CD8-positive, alpha-beta memory T cell (primary cell): ENCODE data around the gene PITRM1. TPM values are rescaled to one million over a fixed set of nuclear protein-coding genes. Genes with fewer than 3 reads are reported as not detected.

Experiments used
- CTCF ChIA-PET: fragments of 350-600 bp; sonication (Branson Sonifier 250); formaldehyde crosslinking; loops from one replicate; lab custom pipeline; 2021; ENCODE audit warnings: antibody characterized with exemption; lab: Charles Lee
- POLR2A ChIA-PET: fragments of 350-600 bp; sonication (Branson Sonifier 250); formaldehyde crosslinking; loops from one replicate; lab custom pipeline; 2021; ENCODE audit warnings: antibody characterized with exemption; lab: Charles Lee
- DNase-seq, 5 donors: peaks; one replicate each; pipeline versions ENCODE4 v3.0.0 to v3.0.0-alpha.2; 2020 to 2022; ENCODE audit warnings: mixed read lengths in 1 of 5
- H3K27ac ChIP-seq: one replicate; pipeline ENCODE4 v1.7.0; 2013; ENCODE audit warnings: low read depth, mild to moderate bottlenecking, low read length, moderate library complexity
- H3K27me3 ChIP-seq: 2 replicates; pipeline ENCODE4 v1.7.0; 2013; ENCODE audit warnings: low read length, mild to moderate bottlenecking; ENCODE audit not compliant: insufficient read depth, poor library complexity, severe bottlenecking
- H3K36me3 ChIP-seq: 2 replicates; pipeline ENCODE4 v1.7.0; 2013; ENCODE audit warnings: mild to moderate bottlenecking, low read length, moderate library complexity; ENCODE audit not compliant: insufficient read depth
- H3K4me1 ChIP-seq: 2 replicates; pipeline ENCODE4 v1.7.0; 2013; ENCODE audit warnings: mild to moderate bottlenecking, low read length, moderate library complexity; ENCODE audit not compliant: insufficient read depth
- H3K4me3 ChIP-seq: 2 replicates; pipeline ENCODE4 v1.7.0; 2013; ENCODE audit warnings: mild to moderate bottlenecking, low read length
- H3K9me3 ChIP-seq: 2 replicates; pipeline ENCODE4 v1.7.0; 2013; ENCODE audit warnings: mild to moderate bottlenecking, low read length
- H3K27ac Mint-ChIP-seq, 8 donors: one replicate each; pipeline ENCODE4 v1.8.0; 2020 to 2021; ENCODE audit warnings: mixed read lengths in 8 of 8, mild to moderate bottlenecking in 6 of 8, inconsistent platforms in 3 of 8, moderate library complexity in 3 of 8
- H3K27me3 Mint-ChIP-seq, 2 donors: one replicate each; pipeline ENCODE4 v1.8.0; 2020 to 2021; ENCODE audit warnings: mixed read lengths in 2 of 2, mild to moderate bottlenecking in 1 of 2, moderate library complexity in 1 of 2
- H3K36me3 Mint-ChIP-seq, 3 donors: one replicate each; pipeline ENCODE4 v1.8.0; 2020 to 2021; ENCODE audit warnings: mixed read lengths in 3 of 3, inconsistent platforms in 1 of 3, mild to moderate bottlenecking in 1 of 3
- H3K4me1 Mint-ChIP-seq, 3 donors: one replicate each; pipeline ENCODE4 v1.8.0; 2020 to 2021; ENCODE audit warnings: mixed read lengths in 3 of 3, inconsistent platforms in 1 of 3, mild to moderate bottlenecking in 1 of 3
- H3K4me3 Mint-ChIP-seq, 7 donors: one replicate each; pipeline ENCODE4 v1.8.0; 2020 to 2021; ENCODE audit warnings: mixed read lengths in 7 of 7, mild to moderate bottlenecking in 6 of 7, moderate library complexity in 4 of 7, inconsistent platforms in 2 of 7
- H3K9me3 Mint-ChIP-seq, 5 donors: one replicate each; pipeline ENCODE4 v1.8.0; 2020 to 2022; ENCODE audit warnings: mixed read lengths in 5 of 5, mild to moderate bottlenecking in 3 of 5, moderate library complexity in 2 of 5, inconsistent platforms in 1 of 5
- polyA plus RNA-seq: library from polyadenylated mRNA; unstranded; fragments of 300-500 nt; fragmentation: Illumina TruSeq; gene quantifications from one replicate; pipeline ENCODE4 v1.2.3, GENCODE V29; 2021
- total RNA-seq, 2 experiments: library from RNA; stranded (reverse); gene quantifications; one replicate each; pipeline ENCODE4 v1.2.3, GENCODE V29; 2021

The PITRM1 gene
- total and polyA plus RNA-seq, 3 experiments from 2014 or later, result 49.1 to 132 (median 132) TPM

GRCh38 chr10:3203972-3204371 lies 31.4 kb upstream of the PITRM1 start:
- peak overlapping the region in 1 of 7 donors; percentile 12 for H3K4me3 Mint-ChIP-seq
- POLR2A ChIA-PET, result no interaction called here

GRCh38 chr10:3203016-3203811 lies 30.6 kb upstream of the PITRM1 start:
- POLR2A ChIA-PET, result no interaction called here
- Histone ChIP-seq H3K27ac (no peak overlapping the region), H3K36me3 (no peaks in the 10 kb centered on the region), H3K27me3 (peaks cover 21% of the 10 kb centered on the region), H3K4me1 (peaks cover 7% of the 10 kb centered on the region), H3K9me3 (no peaks in the 10 kb centered on the region), H3K4me3 (no peak overlapping the region)
- H3K36me3 Mint-ChIP-seq, result no peaks in the 10 kb centered on the region
- DNase-seq, result no peak
- CTCF ChIA-PET, result interaction anchor here (0.9 to 2.3 kb wide), 3 partner anchors 10 to 37 kb away, joined by 3 to 8 read pairs (median 3); no protein-coding TSS in a partner anchor
- peak overlapping the region in 1 of 8 donors; percentile 86 for H3K27ac Mint-ChIP-seq
- peak overlapping the region in 2 of 7 donors; percentile 8 to 12 for H3K4me3 Mint-ChIP-seq
- no peaks in the 10 kb centered on the region for H3K9me3 Mint-ChIP-seq
- peaks cover 6 to 34% (median 22%) of the 10 kb centered on the region in 3 donors for H3K4me1 Mint-ChIP-seq
- peaks cover 33 to 53% of the 10 kb centered on the region in 2 donors for H3K27me3 Mint-ChIP-seq

More at GRCh38 chr10:3203972-3204371, 31.4 kb upstream of the PITRM1 start:
- Histone ChIP-seq H3K36me3 (no peaks in the 10 kb centered on the region), H3K27me3 (peaks cover 13% of the 10 kb centered on the region), H3K4me3 (no peak overlapping the region), H3K9me3 (no peaks in the 10 kb centered on the region), H3K4me1 (no peaks in the 10 kb centered on the region), H3K27ac (no peak overlapping the region)
- CTCF ChIA-PET, result interaction anchor here (0.9 to 2.3 kb wide), 2 partner anchors 9 to 11 kb away, joined by 3 to 8 read pairs; no protein-coding TSS in a partner anchor
- no peaks in the 10 kb centered on the region for H3K36me3 Mint-ChIP-seq
- H3K9me3 Mint-ChIP-seq, result no peaks in the 10 kb centered on the region
- H3K27me3 Mint-ChIP-seq, result peaks cover 31 to 52% of the 10 kb centered on the region in 2 donors
- peaks cover 1 to 26% (median 15%) of the 10 kb centered on the region in 3 donors for H3K4me1 Mint-ChIP-seq
- H3K27ac Mint-ChIP-seq, result no peak overlapping the region
- no peak for DNase-seq

- Mint-ChIP-seq H3K27ac (peak overlapping the region in 1 of 8 donors; percentile 44), H3K4me1 (peaks cover 15 to 42% (median 31%) of the 10 kb centered on the region in 3 donors), H3K4me3 (no peak overlapping the region), H3K27me3 (peaks cover 30 to 39% of the 10 kb centered on the region in 2 donors), H3K36me3 (no peaks in the 10 kb centered on the region), H3K9me3 (no peaks in the 10 kb centered on the region)
- peaks cover 19% of the 10 kb centered on the region for H3K4me1 ChIP-seq
- DNase-seq, result no peak
- CTCF ChIA-PET, result no interaction called here
- no peak overlapping the region for H3K4me3 ChIP-seq
- POLR2A ChIA-PET, result no interaction called here
- no peak overlapping the region for H3K27ac ChIP-seq
- H3K27me3 ChIP-seq, result peaks cover 16% of the 10 kb centered on the region
- no peaks in the 10 kb centered on the region for H3K36me3 ChIP-seq
- H3K9me3 ChIP-seq, result no peaks in the 10 kb centered on the region
Measured at GRCh38 chr10:3201796-3202195, 29.2 kb upstream of the PITRM1 start.

GRCh38 chr10:3199488-3199887 lies 26.9 kb upstream of the PITRM1 start:
- H3K4me1 ChIP-seq, result peaks cover 19% of the 10 kb centered on the region
- peak overlapping the region in 2 of 8 donors; percentile 47 to 89 for H3K27ac Mint-ChIP-seq
- no peaks in the 10 kb centered on the region for H3K9me3 ChIP-seq
- DNase-seq, result peak in 1 of 5 donors; percentile 64
- H3K4me3 ChIP-seq, result no peak overlapping the region
- no peaks in the 10 kb centered on the region for H3K9me3 Mint-ChIP-seq
- H3K4me3 Mint-ChIP-seq, result peak overlapping the region in 1 of 7 donors; percentile 81
- ChIA-PET POLR2A (no interaction called here), CTCF (interaction anchor here (1.2 to 2.0 kb wide), 2 partner anchors 11 to 38 kb away, joined by 4 to 5 read pairs; no protein-coding TSS in a partner anchor)
- no peak overlapping the region for H3K27ac ChIP-seq
- no peaks in the 10 kb centered on the region for H3K36me3 Mint-ChIP-seq
- peaks cover 16% of the 10 kb centered on the region for H3K27me3 ChIP-seq
- no peaks in the 10 kb centered on the region for H3K36me3 ChIP-seq
- H3K4me1 Mint-ChIP-seq, result peaks cover 15 to 42% (median 31%) of the 10 kb centered on the region in 3 donors
- H3K27me3 Mint-ChIP-seq, result peaks cover 26 to 33% of the 10 kb centered on the region in 2 donors

- H3K9me3 Mint-ChIP-seq, result no peaks in the 10 kb centered on the region
- H3K4me3 Mint-ChIP-seq, result peak overlapping the region in 2 of 7 donors; percentile 63 to 81
- H3K4me1 Mint-ChIP-seq, result peaks cover 15 to 40% (median 28%) of the 10 kb centered on the region in 3 donors
- H3K27ac ChIP-seq, result no peak overlapping the region
- peaks cover 19% of the 10 kb centered on the region for H3K4me1 ChIP-seq
- ChIA-PET CTCF (interaction anchor here (1.2 to 2.2 kb wide), 5 partner anchors 8 to 1458 kb away, joined by 4 to 14 read pairs (median 7); no protein-coding TSS in a partner anchor), POLR2A (no interaction called here)
- DNase-seq, result no peak
- H3K4me3 ChIP-seq, result no peak overlapping the region
- H3K36me3 Mint-ChIP-seq, result no peaks in the 10 kb centered on the region
- H3K36me3 ChIP-seq, result no peaks in the 10 kb centered on the region
- no peaks in the 10 kb centered on the region for H3K9me3 ChIP-seq
- H3K27me3 ChIP-seq, result peaks cover 16% of the 10 kb centered on the region
- peak overlapping the region in 3 of 8 donors; percentile 32 to 89 (median 68) for H3K27ac Mint-ChIP-seq
- H3K27me3 Mint-ChIP-seq, result peaks cover 23 to 32% of the 10 kb centered on the region in 2 donors
Measured at GRCh38 chr10:3198900-3199299, 26.3 kb upstream of the PITRM1 start.

- Histone ChIP-seq H3K4me1 (peaks cover 19% of the 10 kb centered on the region), H3K27me3 (peaks cover 16% of the 10 kb centered on the region), H3K4me3 (peak overlapping the region; percentile 51), H3K36me3 (no peaks in the 10 kb centered on the region), H3K27ac (no peak overlapping the region), H3K9me3 (no peaks in the 10 kb centered on the region)
- Mint-ChIP-seq H3K27me3 (peaks cover 20 to 29% of the 10 kb centered on the region in 2 donors), H3K4me3 (peak overlapping the region; percentile 49 to 92 (median 81)), H3K36me3 (no peaks in the 10 kb centered on the region), H3K4me1 (peaks cover 15 to 34% (median 26%) of the 10 kb centered on the region in 3 donors), H3K9me3 (no peaks in the 10 kb centered on the region), H3K27ac (peak overlapping the region in 7 of 8 donors; percentile 14 to 96 (median 74))
- DNase-seq, result peak; percentile 8 to 90 (median 67)
- ChIA-PET CTCF (interaction anchor here (0.7 to 2.2 kb wide), 26 partner anchors 9 to 1618 kb away, joined by 3 to 14 read pairs (median 4); partner anchors contain the start of gene PITRM1), POLR2A (interaction anchor here (0.5 kb wide), 1 partner anchor 15 kb away, joined by 3 read pairs; no protein-coding TSS in a partner anchor)
Measured at GRCh38 chr10:3197348-3198003, 24.9 kb upstream of the PITRM1 start.

GRCh38 chr10:3196958-3197347 lies 24.4 kb upstream of the PITRM1 start:
- Histone ChIP-seq H3K9me3 (no peaks in the 10 kb centered on the region), H3K4me1 (peaks cover 19% of the 10 kb centered on the region), H3K4me3 (no peak overlapping the region), H3K27me3 (peaks cover 16% of the 10 kb centered on the region), H3K36me3 (no peaks in the 10 kb centered on the region), H3K27ac (no peak overlapping the region)
- ChIA-PET POLR2A (no interaction called here), CTCF (interaction anchor here (0.8 to 2.2 kb wide), 18 partner anchors 8 to 1574 kb away, joined by 3 to 14 read pairs (median 4); no protein-coding TSS in a partner anchor)
- Mint-ChIP-seq H3K4me3 (peak overlapping the region in 2 of 7 donors; percentile 23 to 72), H3K27ac (peak overlapping the region in 1 of 8 donors; percentile 22), H3K27me3 (peaks cover 20 to 26% of the 10 kb centered on the region in 2 donors), H3K4me1 (peaks cover 15 to 34% (median 26%) of the 10 kb centered on the region in 3 donors), H3K36me3 (no peaks in the 10 kb centered on the region), H3K9me3 (no peaks in the 10 kb centered on the region)
- no peak for DNase-seq
